GM19395 (cell line): ENCODE measurements around the gene MGAT3.

Experiments
- ATAC-seq: cut with Tn5 transposase; IDR thresholded peaks from one replicate; pipeline ENCODE4 v1.9.1; 2021; ENCODE audit warnings: mild to moderate bottlenecking, moderate library complexity; ENCODE audit not compliant: unreplicated experiment

Gene MGAT3

DNA sequence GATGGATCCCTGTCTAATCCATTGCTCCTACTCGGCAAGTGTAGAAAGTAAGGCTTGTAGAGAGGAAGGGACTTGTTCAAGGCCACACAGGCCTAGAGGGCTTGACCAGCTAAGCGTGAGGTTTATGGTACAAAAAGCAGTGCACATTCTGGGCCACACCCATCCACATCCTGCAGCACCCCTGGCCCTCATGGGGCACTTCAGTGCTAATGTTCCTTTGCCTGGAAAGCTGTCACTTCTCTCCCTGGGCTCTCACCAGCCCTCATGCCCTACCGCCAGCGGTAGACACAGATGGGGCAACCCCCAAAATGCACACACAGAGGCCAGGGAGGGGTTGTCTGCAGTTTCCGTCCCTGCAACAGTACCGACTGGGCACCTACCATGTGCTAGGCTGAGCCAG is 7.1 kb upstream of the MGAT3 start:
- ATAC-seq: no peak

DNA sequence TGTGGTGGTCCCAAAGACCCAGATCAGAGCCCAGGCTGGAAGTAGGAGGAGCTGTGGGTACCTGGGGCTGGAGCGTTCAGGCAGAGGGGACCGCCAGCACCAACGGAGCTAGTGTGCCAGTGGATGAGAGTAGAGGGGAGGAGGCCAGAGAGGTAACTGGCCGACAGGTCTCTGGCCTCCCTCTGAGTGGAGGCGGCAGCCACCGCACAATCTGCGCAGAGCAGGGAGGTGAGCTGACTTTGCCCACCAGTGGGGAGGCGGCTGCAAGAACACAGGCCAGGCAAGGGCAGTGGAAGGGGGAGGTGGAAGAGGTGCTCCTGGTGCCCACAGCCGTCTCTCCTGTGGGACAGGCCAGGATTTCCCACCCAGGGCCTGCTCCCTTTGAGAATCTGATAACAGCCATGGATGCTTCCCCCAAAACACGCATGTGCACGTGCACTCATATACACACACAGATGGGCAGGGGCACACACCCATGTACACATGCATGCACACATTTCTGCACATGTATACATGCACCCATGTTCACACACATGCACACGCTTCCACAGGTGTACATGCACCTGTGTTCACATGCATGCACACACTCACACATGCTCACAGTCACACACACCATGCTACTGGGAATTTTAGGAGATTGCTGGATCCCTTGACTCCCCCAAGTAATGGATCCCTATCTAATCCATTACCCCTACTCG is 6.4 kb upstream of the MGAT3 start:
- ATAC-seq: no peak

DNA sequence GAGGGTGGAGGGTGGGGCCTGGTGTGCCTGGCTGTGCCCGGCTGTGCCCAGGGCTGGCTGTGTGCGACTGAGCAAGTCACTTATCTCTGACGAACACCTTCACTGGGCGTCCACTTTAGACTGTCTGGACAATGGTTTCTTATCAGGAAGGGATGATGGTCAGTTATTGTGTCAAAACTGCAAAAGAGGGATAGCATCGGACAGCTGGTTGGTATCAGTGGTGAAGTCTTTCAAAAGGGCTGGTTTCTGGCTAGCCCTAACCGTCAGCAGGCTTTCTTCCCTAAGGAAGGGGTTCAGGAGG is 4.1 kb upstream of the MGAT3 start:
- ATAC-seq: no peak

DNA sequence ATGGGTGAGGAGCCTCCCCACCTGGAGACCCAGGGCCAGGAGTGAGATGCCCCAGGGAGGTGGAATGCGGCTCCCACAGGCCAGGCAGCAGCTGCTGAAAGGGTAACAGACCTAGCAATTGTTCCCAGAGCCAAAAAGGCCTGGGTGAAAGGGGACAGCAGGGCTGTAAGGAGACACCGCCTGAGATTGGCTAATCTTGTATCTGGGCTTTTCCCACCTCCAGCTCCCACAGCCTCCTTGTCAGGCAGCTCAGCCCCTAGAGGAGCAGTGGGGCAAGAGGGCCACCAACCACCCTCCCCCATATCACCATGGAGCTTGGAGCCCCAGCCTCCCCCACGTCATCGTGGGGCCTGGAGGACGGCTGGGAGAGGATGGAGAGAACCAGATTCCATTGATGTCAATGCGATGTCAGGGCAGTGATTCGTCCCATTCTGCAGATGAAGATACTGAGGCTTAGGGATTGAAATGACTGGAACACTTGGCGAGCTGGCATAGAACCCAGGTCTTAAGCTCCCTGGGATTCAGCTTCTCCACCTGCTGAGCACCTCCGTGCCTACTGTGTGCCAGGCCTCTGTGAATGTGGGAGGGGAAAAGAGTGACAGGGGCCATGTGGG is 2.9 kb upstream of the MGAT3 start:
- no peak for ATAC-seq

DNA sequence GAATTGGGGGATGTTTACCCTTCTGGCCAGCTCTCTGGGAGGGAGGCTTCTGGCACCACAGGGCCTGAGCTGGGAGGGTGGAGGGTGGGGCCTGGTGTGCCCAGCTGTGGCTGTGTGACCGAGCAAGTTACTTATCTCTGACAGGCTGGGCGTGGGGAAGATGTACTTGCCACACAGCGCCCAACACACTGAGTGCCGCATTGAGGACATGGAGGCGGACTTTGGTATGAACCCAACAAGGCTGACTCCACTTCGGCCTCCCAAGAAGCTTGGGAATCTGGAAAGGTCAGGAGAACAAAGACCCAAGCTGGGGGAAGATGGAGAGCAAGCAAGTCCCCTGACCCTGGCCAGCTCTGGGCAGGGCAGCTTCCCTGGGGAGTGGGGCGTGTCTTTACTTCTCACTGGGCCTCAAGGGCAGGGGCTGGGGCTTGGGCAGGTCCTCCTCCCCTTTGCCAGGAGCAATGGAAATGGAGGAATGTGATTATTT is 2.4 kb upstream of the MGAT3 start:
- ATAC-seq: no peak

DNA sequence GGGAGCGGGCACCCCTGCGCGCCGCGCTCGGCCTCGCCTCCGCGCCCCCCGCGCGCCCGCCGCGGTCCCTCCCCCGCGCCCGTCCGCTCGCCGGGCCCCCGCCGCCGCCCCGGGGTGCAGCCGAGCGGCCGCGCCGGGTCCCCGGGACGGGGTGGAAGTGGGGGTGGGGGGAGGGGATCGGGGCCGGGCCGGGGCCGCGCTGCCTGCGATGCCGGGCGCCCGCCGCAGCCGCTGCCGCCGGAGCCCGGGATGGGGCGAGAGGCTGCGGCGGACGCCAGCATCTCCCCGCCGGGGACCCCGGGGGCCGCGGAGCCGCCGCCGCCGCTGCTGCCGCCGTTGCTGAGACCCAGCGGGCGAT is 365 bp downstream of the MGAT3 start:
- ATAC-seq: no peak

DNA sequence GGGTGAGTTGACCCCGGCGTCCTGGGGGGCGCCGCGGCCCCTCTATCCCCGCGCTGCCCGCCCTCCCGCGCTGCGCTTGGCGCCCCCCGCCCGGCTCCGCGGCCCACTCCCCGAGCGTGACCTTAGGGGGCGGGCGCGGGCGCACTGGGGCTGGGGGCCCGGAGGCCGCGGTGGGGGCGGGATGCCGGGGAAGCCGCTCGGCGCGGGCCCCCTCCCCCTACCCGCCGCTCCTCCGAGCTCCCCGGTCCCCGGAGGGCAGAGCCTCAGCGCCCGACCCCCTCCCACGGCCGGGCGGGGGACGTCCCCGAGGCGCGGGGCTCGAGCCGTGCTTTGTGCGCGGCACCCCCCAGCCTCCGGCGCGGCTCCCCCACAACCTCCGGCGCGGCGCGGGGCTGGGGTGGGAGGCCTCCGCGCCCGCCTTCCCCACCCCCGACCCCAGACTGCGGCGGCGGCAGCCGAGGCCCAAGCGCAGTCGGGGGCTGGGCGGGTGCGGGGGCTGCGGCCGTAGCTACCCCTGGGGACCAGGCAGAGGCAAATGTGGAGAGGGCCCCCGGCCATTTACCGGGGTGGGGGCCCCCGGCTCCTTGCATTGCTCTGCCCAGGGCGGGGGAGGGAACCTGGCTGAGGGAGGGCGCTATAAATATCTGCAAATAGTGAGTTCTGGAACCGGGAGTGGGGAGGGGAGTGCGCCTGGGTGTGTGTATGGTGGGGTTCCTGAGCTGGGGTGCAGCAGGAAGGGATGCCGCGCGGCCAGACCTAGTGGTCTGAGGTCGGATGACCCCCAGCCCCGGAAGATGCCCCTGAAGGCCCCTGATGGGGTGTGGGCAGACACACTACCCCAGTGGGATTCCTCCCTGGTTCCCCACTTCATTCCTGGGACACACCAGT is 988 bp downstream of the MGAT3 start:
- no peak for ATAC-seq

DNA sequence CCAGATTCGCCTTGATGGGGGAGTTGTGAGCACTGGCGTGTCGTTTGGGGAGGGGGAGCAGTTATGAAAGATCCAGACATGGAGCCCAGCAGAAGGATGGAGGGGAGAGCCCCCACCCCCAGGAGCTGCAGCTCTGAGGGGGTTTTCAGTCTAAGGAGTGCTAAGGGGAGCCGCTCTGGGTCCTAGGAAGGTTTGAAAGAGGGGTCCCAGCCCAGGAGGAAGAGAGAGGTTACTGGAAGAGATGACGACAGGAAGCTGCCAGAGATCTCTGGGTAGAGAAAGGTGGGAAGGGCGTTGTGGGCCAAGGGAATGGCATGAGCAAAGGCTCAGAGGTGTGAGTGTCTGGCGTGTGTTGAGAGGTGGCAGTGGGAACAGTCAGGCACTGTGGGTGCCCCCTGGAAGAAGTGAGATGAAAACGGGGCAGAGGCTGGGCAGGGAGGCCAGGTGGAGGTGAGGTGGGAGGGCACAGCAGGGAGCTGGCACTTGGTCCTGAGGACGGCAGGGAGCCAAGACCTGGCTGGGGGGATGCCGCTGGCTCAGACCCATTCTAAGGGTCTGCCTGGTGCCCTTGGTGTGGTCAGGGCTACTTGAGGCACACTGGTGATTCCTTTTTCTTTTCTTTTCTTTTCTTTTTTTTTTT is 1.8 kb downstream of the MGAT3 start:
- no peak for ATAC-seq

DNA sequence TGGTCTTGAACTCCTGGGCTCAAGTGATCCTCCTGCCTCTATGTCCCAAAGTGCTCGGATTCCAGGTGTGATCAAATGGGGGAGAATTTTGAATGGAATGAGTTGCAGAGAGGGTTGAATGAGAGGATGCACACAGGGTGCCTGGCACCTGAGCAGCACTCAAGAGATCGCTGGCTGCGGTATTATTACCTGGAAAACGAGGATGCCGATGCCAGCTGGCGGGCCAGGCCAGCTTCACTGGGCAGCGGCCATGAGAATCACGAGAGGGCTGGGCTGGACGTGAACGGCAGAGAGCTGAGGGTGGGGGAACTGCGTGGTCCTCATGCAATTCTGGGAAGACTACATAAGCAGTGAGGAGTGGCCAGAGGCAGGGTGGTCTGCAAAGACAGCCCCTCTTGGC is 2.9 kb downstream of the MGAT3 start:
- no peak for ATAC-seq

DNA sequence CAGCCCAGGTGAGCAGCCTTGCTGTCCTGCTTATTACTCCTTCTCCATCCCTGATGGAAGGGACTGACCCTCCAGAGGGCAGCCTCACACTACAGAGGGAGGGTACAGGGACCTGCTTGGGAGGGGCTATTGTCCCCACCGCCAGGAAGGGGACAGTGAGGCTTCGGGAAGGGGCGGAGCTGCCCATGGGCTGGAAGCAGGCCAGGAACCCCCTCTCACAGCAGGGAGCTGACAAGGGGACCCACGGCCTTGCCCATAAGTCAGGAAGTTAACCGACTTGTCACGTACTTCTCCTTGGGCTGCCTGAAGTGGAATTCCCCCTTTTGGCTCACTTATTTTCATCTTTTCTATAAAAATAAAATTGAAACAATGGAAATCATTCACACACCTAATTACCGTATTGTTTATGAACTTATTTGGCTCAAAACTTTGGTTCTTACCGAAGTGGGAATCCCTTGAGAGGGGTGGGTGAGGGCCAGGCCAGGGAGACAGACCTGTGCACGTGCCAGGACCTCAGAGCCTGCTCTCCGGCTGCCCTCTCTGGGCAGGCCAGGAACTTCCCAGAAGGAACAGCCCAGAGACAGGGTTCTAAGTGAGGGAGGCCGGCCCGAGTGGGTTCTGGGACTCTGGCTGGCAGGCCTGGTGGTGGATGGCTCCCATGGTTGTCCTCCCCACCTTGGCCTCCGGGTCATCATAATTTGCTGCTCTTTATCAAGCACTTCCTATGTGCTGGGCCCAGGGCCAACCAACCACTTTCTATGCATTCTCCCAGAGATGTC is 5.8 kb downstream of the MGAT3 start:
- no peak for ATAC-seq

DNA sequence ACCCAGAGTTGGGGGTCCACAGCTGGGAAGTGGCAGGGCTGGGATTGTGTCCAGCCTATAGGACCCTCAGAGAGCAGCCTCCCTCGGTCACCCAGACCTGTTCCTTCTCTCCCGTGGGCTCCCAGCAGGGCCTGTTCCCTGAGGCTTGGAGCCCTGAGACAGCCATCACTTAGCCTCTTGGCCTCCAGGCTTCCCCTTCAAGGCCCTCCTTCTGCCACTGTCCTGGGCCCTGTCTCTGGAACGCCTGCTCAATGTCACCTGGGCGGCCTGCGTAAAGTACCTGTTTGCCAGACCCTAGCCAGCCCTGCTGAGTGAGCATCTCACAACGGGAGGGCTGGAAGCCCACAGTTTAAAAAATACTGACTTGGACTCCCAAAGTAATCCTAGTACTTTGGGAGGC is 6.5 kb downstream of the MGAT3 start:
- ATAC-seq: no peak

DNA sequence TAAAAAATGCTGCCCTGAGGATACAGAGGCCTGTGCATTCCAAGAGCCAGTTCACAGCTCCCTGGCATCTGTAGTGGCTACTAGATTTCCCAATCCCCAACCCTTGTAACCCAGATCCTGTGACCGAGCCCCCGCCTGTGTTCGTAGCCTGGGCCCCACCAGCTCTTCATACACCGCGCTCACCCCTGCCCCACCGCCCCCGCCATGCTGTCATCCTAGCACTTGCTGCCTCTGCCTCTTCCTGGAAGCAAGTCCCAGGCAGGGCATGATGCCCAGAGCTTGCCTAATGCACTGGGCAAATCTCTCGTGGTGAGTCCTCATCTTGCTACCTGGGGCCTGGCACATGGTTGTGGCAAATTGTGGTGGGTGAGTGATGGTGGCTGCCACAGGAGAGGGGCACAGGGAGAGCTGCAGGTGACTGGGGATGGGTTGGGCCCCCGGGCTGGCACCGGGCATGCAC is 7.1 kb downstream of the MGAT3 start:
- no peak for ATAC-seq

DNA sequence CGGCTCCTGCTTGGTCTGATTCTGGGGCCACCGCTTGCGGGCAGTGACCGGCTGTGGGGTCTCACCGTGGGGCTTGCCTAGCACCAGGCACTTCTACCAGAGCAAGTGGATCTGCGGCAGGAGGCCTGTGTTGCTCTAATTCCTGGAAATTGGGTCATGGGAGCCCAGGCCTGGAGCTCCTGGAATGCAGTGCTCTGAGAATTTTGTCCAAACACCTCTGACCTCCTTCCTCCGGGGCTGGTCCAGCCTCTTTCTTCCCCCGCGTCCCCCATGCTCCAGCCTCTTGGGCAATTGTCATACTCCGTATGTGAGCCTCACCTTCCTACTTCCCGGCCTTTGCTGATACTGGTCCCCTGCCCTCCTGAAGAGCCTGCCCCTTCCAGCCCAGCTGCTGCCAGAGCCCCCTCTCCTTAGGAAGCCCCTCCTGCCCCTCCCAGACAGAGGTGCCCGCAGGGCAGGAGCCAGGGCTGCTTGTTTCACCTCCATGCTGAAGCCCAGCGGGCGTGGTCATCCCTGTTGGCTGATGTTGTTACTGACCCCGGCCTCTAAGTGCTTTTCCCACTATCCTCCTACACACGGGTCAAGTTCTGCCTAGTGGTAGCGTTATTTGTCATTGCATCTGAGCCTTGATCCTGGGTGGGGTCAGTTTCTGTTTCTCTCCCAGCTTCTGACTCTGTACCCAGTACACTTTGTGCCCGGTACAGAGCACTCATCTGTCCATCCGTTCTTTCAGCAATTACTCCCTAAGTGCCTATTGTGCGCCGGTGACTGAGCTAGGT is 9.6 kb downstream of the MGAT3 start:
- ATAC-seq: no peak

DNA sequence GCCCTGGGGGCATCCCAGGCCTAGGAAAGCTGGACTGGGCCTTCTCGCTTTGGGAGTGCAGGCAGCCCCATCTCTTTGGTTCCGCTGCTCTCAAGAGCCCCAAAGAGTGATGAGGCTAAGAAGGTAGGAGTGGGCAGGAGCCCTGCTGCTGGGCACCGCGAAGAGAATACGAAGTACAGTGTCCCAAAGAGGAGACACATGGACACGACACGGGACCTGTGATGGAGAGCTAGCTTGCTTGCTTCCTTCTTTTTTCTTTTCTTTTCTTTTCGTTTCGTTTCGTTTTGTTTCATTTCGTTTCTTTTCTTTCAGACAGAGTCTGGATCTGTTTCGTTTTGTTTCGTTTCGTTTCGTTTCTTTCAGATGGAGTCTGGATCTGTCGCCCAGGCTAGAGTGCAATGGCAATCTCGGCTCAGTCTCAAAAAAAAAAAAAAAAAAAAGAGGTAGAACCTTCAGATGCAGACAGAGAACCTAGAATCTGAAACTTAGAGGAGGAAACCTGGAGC is 10.6 kb downstream of the MGAT3 start:
- ATAC-seq: no peak

DNA sequence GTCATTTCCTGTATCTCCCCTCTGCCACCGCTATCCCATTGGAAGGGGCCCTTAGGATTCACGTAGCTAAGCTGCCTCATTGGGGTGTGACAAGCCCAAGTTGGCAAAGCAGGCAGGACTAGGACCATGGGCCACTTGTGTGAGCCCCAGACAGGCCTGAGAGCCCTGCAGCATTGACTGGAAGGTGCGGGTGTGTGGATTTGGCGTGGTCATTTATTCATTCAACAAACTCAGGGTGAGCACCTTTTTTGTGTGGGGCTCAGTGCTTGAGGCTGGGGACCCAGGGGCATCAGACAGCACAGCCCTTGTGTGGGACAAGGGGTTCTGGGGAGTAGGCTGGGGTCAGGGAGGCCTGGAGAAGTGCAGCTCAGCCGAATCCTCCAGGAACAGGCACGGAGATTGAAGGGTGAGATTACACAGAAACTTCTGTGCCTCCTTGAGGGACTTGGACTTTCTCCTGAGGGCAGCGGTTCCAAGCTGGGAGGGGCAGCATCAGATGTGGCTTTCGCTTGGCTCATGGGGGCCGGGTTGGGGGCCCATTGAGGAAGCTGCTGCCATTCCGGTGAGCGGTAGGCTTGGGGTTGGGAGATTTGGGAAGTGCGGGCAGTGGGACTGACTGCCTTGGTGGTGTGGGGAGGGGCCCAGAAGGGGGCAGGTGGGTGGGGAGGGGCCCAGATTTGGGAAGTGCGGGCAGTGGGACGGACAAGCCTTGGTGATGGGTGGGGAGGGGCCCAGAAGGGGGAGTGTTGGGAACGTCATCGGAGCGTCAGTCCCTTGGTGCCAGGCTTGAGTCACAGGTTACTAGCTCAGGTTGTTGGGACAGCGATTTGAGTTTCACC is 11.9 kb downstream of the MGAT3 start:
- ATAC-seq: no peak

DNA sequence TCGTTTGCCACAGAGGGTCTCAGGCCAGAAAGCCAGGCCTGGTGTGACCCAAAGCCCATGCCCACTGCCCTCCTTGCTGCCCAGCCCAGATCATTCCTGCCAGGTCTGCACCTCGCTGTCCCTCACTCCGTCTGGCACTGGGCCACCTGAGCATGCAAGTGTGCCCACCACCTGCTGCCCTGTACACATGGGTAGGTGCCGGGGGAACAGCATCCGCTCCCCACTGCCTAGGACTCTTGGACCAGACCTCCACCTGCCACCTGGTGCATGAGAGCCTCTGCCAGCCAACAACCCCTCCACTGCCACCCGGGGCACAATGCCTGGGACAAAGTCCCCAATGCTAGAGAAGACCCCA is 12.5 kb downstream of the MGAT3 start:
- no peak for ATAC-seq

DNA sequence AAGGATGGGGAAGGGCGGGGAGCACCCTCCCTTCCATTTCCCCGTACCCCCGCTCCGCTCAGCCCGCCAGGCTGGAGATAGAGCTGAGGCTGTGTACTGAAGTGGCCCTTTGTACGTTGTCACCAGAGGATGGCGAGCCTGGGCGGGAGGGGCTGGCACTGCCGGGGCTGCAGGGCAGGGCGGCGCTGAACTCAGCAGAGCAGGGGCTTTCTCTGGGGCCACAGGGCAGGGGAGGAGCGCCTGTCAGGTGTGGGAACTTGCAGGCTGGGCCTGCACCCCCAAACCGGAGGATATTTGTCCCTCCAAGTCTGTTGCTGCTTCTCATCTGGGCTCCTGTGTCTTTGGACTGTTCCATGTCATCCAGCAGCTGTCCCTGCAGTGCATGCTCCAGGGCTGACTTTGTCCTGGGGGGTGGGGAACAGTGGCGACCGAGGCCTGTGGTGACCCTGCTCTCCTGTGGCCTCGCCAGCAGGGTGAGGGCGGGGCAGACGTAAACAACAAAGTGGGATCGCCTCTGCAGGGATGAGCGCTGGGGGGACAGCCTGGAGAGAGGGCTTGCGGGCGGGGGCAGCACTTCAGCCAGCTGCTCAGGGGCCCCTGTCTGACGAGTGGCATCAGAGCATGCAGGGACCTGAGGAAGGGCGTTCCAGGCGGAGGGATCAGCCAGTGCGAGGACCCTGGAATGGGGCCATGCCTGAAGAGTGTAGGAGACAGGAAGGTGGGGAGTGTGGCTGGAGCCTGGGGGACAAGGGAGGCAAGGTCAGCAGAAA is 13.1 kb downstream of the MGAT3 start:
- ATAC-seq: no peak
